Cardiac septum (tissue), 1 donor: Measurements from ENCODE around the gene PPFIA4. TPM values are rescaled to one million over a fixed set of nuclear protein-coding genes. Genes with fewer than 3 reads are reported as not detected.

ENCODE experiments used
- DNase-seq: peaks from one replicate; pipeline ENCODE4 v3.0.0-alpha.2; 2020; ENCODE audit warnings: low spot score
- intact Hi-C: fragments of 100-400 bp; cut with DNase I; formaldehyde crosslinking; loops from one replicate; pipeline ENCODE4 v1.14.0; 2022
- total RNA-seq: library from RNA; stranded (reverse); fragmentation: NEBNext Ultra II Directional; extraction: Animal tissue kit (Norgen Biotek cat#: 25700); gene quantifications from one replicate; pipeline ENCODE4 v1.2.1, GENCODE V29; 2021
- donor health status: DM: no; HTN: no; CAD: no.

PPFIA4 gene
- total RNA-seq, 1 donor from 2014 or later = 46.7 TPM

DNA sequence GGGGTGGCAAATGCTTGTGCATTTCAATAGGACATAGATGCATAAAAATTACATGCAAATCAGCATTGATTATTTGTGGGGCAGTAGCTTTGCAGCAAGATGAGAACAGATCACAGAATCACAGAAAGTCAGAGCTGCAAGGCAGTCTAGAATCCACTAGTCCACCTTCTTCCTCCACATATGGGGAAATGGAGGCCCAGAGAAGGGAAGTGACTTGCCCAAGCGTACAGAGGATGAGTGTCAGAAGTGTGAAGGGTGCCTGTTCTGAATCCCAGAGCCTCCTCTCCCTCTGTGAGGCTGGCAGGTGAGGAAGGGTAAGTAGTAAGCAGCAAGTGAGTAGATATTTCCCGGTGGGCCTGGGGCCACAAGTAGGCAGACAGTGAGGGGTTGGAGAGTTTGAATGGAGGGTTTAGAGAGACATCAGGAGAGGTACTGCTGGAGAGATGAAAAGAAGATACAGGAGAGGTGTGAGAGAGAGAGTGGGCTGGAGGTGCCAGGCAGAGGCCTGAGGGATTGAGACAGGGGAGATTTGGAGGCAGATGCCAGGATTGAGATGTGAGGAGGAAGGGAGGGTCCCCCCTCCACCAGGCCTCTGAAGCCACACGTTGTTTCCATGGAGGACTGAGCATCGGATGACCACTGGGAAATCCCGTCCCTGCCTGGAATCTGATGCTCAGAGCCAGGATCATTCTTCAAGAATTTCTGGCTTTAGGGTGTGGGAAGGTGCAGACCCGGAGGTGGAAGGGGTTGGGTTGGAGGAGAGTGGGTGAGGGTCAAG lies 64.3 kb downstream of the PPFIA4 start:
- intact Hi-C loops = no loop called here
- no peak for DNase-seq

- no peak for DNase-seq
- intact Hi-C loops = no loop called here
Measured at GRCh38 chr1:203091199-203091477, 64.8 kb downstream of the PPFIA4 start.

DNA sequence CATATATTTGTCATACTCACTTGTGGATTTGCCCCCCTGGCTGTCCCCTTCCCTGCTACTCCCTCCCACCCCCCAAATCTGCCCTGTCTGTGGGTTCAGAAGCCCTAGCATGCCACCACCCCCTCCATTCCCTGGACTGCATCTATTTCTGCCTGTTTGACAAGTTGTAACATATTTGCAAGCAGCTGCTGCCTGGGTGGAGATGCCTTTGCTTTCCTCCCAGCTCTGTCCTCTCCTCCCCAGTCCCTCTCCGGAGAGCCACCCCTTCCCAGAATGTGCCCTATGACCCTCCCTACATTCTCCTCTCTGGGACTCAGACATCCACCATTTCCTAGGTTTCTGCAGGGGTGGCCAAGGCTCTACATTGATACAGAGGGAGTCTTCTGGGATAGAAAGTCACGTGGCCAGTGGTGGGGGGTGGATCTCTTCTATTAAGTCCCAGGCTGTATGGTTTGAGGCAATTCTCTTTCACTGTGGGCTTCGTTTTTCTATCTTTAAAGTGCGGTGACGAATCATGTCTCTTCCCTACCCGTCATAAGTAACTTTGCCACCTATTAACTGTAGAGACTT lies 65.6 kb downstream of the PPFIA4 start:
- intact Hi-C loops = no loop called here
- DNase-seq = no peak

DNA sequence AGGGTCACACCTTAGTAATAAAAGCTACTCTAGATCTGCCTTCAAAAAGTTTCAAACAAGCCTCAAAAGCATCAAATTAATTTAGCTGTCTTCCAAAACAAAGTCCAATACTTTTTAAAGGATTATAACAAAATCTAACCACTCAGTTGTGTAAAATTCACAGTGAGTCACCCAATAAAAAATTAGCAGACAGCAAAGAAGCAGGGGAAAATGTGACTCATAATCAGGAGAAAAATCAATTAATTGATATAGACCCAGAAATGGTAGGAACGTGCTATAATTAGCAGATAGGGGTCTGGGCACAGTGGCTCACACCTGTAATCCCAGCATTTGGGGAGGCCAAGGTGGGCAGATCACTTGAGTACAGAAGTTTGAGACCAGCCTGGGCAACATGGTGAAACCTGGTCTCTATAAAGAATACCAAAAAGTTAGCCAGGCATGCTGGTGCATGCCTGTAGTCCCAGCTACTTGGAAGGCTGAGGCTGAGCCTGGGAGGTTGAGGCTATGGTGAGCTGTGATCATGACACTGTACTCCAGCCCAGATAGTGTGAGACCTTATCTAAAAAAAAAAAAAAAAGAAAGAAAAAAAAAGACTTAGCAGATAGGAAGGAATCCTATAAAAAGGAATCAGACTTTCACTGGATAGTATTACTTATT lies 67.6 kb downstream of the PPFIA4 start:
- intact Hi-C loops = no loop called here

GRCh38 chr1:203095061-203095690 lies 68.9 kb downstream of the PPFIA4 start:
- DNase-seq = no peak
- intact Hi-C loops = no loop called here

More for the DNA sequence above, 67.6 kb downstream of the PPFIA4 start:
- DNase-seq = no peak

- DNase-seq = no peak
- intact Hi-C loops = no loop called here
Measured at GRCh38 chr1:203096566-203096965, 70.3 kb downstream of the PPFIA4 start.

DNA sequence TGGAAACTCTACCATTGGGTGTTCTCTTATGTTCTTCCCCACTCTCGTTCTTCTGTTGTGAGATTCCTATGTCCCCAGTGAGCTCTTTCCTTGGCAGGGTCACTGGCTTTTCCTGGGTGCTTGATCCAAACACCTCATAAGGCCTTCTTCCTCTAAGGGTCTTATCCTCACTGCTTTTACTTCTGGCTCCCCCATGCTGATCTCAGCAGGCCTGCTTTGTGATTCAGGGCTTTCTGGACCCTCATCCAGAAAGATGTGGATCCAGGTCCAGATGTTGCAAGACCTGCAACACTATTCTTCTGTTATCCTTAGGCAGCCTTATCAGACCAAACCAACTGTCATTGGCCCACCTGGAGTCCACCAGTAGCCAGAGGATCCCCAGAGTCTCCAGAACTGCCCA lies 70.7 kb downstream of the PPFIA4 start:
- intact Hi-C loops = no loop called here
- no peak for DNase-seq

DNA sequence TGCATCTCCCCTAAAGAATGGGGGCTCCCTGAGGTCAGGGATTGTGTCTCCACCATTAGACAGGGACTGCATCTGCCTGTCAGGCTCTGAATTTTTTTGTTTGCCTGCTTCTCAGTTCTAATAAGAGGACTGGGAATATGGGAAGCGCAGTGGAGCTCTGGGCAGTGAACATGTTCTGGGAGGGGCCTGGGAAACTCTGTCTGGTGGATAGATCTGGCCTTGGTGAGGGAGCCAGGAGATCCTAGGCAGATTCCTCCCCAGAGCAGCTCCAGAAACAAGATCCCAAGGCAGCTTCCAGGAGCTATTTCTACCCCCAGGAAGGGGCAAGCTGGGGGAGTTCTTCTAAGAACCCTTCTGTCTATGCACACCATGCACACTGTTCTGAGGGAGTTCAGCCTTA lies 72.2 kb downstream of the PPFIA4 start:
- intact Hi-C loops = no loop called here
- DNase-seq = no peak

DNA sequence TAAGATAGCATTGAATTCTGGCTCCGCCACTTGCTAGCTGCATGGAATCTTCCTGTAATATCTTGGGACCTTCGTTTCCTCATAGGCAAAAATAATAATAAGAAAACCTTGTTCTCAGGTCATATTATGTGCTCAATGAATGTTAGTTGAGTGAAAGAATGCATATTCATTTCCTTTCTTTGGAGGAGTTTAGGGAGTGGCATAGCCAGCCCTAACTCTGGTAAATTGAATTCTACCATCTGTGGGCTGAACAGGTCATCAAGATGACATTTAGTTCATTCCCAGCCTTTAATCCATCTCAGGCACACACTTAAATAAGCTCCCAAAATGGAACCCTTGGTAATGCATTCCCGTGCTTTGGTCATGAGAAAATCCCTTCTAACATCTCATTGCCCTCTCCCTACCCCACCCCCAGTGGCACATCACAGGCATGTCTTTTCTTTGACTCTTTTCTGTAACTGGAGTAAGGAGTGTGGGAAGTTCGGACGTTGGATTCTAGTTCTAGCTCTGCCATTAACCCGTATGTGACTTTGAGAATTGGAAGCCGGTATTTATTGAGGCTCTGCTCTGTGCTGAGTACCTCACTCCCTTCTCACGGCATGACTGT lies 72.7 kb downstream of the PPFIA4 start:
- intact Hi-C loops = no loop called here
- DNase-seq = no peak

DNA sequence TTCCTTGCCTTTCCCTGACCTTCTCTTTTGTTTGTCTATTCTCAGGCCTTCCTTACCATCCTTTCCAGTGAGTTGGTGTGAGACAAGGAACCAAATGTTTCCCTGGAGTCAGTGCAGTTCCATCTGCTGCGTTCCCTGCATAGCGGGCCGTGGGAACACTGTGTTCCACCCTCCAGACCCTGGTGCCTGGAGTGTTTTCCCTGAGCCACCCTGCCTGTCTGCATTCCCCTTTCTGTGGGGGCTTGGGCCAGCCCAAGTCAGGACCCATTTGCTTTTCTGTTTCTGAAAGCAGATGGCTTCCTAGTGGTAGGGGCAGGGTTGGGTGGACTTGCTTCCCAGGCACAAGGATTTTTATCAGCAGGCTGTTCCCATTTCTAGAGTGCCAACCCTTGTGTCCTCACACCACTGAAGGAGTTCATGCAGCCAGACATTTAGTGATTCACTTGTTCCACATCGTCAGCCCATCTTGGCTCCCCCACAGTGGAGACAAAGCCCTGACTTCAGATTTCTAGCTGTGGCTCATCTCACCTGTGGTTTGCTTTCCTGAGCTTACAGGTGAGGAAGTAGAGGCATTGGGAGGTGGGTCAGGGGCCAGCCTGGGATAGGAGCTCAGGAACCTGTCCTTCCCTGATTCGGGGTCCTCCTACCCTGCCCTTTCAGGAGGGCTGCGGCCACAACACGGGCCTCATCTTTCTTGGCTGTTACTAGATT lies 73.7 kb downstream of the PPFIA4 start:
- intact Hi-C loops = no loop called here
- no peak for DNase-seq

DNA sequence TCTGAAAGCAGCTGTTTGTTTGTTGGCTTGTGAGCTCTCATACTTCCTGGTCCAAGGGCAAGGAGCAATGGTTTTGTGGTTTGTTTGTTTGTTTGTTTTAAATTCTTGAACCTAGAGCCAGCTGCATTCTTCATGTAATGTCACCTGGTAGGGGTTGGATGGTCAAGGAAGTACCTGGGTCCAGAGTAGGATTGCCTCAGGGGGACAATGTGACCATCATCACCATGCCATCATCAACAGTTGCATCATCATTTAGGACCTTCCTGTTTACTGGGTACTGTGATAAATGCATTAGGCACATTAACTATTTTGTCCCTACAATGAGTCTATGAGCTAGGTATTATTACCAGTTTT lies 74.2 kb downstream of the PPFIA4 start:
- intact Hi-C loops = no loop called here
- DNase-seq = no peak

- intact Hi-C loops = no loop called here
- DNase-seq = no peak
Measured at GRCh38 chr1:203101813-203102634, 75.7 kb downstream of the PPFIA4 start.

DNA sequence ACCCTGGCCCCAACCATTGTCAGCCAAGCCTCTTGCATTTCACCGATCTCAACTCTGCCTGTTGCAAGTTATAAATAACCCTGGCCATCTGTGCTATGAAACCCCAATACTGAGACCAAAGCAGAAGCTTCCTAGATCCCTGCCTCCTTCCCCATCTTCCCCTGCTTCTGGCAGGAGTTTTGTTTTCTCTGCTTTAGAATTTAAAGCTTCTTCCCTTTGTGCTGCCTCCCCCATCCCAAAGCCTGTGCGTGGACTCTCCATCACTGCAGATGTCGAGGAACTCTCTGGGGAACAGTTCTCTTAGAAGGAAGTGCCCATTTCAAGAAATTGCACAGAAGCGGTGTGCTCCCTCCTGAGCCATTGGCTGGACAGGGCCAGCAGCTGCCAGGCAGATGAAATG lies 76.9 kb downstream of the PPFIA4 start:
- DNase-seq = no peak
- intact Hi-C loops = no loop called here

GRCh38 chr1:203103829-203104495 lies 77.7 kb downstream of the PPFIA4 start:
- intact Hi-C loops = no loop called here

DNA sequence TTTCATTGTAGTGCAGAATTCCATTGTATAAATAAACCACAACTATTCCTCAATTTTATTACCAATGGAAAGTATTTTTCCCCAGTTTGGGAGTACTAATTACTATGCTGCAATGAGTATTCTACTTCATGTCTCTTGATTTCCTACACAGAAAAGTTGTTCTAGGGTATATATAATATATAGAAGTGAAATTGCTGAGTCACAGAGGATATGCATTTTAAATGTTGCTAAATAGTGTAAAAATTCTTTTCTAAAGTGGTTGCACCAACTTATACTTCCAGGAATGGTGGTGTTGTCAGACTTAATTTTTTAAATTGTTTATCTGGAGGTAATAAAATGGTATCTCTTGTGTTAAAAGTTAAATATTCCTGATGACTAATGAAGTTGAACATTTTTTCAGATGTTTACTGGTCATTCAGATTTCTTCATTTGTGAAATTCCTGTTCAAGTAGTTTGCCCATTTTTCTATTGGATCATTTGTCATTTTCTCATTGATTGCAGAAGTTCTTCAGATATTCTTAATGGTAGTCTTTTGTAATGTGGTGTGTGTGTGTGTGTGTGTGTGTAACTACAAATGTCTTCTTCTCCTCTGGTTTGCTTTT lies 78.6 kb downstream of the PPFIA4 start:
- DNase-seq = no peak
- intact Hi-C loops = no loop called here

More at GRCh38 chr1:203103829-203104495, 77.7 kb downstream of the PPFIA4 start:
- DNase-seq = no peak

DNA sequence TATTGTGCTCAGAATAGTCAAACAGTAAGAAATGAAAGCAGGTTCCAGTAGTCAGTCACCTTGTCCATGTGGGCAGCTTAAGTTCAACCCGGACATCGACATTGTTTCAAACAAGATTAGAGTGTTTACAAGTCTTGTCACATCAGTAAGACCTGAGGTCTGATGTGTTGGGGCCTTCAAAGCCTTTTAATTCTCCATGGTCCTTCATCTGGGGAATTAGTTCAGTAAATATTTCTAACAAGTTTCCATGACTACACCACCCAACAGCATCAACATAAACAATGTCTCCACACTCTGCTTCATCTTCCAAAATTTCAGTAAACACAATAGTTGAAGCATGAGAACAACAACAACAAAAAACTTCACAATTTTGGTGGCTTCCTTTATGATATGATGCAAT lies 86.2 kb downstream of the PPFIA4 start:
- no peak for DNase-seq
- intact Hi-C loops = no loop called here

DNA sequence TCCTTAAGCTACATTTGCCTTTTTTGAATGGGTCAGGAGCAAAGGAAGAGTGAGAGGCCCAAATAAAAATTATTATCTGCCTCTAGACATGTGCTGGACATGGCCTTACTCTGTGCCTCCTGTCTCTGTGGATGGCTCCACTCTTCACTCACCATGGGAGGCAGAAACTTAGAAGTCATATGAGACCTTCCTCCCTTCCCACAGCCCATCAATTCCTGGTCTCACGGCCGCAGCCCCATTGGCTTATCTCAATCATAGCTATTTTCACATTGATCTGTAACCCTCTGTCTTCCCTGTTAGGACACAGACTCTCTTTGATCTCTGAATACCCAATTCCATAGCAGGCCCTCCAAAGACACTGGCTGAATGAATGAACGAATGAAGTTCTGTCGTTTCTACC lies 87.0 kb downstream of the PPFIA4 start:
- intact Hi-C loops = no loop called here
- no peak for DNase-seq

DNA sequence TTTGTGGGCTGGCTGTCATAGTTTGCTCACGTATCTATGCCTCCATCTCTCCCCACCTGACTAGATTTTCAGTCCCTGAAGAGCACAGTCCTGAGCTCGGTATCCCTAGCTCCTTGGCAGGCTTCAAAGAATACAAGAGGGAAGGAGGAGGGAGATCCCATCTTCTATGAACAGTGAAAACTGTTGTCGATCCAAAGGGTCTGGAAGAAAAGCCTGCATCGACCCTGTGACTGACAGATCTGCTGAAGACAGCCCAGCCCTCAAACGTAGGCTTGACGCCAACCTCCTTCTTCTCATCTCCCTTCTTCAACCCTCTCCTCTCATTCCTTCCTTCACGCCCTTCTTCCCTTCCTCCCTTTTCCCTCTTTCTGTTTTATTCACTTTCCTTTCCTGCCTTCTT lies 87.9 kb downstream of the PPFIA4 start:
- intact Hi-C loops = no loop called here
- DNase-seq = no peak
